Bronchial smooth muscle cell (primary cell): ENCODE results near the gene PCDHGA11. TPM values are rescaled to one million over a fixed set of nuclear protein-coding genes. Genes with fewer than 3 reads are reported as not detected.

Experiments
- total RNA-seq: library from RNA; depleted of rRNA; stranded (reverse); fragments of >200 nt; gene quantifications from 2 replicates; pipeline ENCODE4 v1.2.1, GENCODE V29; 2014

Gene PCDHGA11
- 7.0 and 12.0 TPM in 2 replicates for total RNA-seq

GRCh38 chr5:141420855-141421488 is at the start of gene PCDHGA11:
TSS of gene PCDHGA11 (plus strand) at chr5:141421051. CDS start at chr5:141421228, 177 bp downstream.

GRCh38 chr5:141373673-141374317 is 47.1 kb upstream of the PCDHGA11 start, which contains the start of gene PCDHGA6:
TSS of gene PCDHGA6 (plus strand) at chr5:141373891. CDS start at chr5:141374084, 193 bp downstream.

GRCh38 chr5:141382469-141383294 is 38.2 kb upstream of the PCDHGA11 start, which contains the start of gene PCDHGA7:
TSS of gene PCDHGA7 (plus strand) at chr5:141382742. CDS start at chr5:141382900, 158 bp downstream.

GRCh38 chr5:141387557-141388311 is 33.1 kb upstream of the PCDHGA11 start, which contains the start of gene PCDHGB4:
TSS of gene PCDHGB4 (plus strand) at chr5:141387698. CDS start at chr5:141387885, 187 bp downstream.

GRCh38 chr5:141392429-141393198 is 28.2 kb upstream of the PCDHGA11 start, which contains the start of gene PCDHGA8:
TSS of gene PCDHGA8 (plus strand) at chr5:141392633. CDS start at chr5:141392814, 181 bp downstream.

GRCh38 chr5:141397756-141398551 is 22.9 kb upstream of the PCDHGA11 start, which contains the start of gene PCDHGB5:
TSS of gene PCDHGB5 (plus strand) at chr5:141397947. CDS start at chr5:141398128, 181 bp downstream.

GRCh38 chr5:141402553-141403243 is 18.2 kb upstream of the PCDHGA11 start, which contains the start of gene PCDHGA9:
TSS of gene PCDHGA9 (plus strand) at chr5:141402778. CDS start at chr5:141402953, 175 bp downstream.

GRCh38 chr5:141407790-141408505 is 12.9 kb upstream of the PCDHGA11 start, which contains the start of gene PCDHGB6:
TSS of gene PCDHGB6 (plus strand) at chr5:141408021. CDS start at chr5:141408203, 182 bp downstream.

GRCh38 chr5:141412854-141413539 is 7.9 kb upstream of the PCDHGA11 start, which contains the start of gene PCDHGA10:
TSS of gene PCDHGA10 (plus strand) at chr5:141412987. CDS start at chr5:141413176, 189 bp downstream.

GRCh38 chr5:141417494-141418172 is 3.2 kb upstream of the PCDHGA11 start, which contains the start of gene PCDHGB7:
TSS of gene PCDHGB7 (plus strand) at chr5:141417677. CDS start at chr5:141417860, 183 bp downstream.

GRCh38 chr5:141430332-141431113 is 9.7 kb downstream of the PCDHGA11 start, which contains the start of gene PCDHGA12:
TSS of gene PCDHGA12 (plus strand) at chr5:141430507. CDS start at chr5:141430760, 253 bp downstream.

Other genes with a start within 250 kb of the PCDHGA11 start
- 0.32 and 0.60 TPM in 2 replicates for gene PCDHB7, start 248.4 kb upstream of the PCDHGA11 start, total RNA-seq
- gene PCDHB8, start 243.3 kb upstream of the PCDHGA11 start, total RNA-seq: 0.32 and 0.69 TPM in 2 replicates
- gene PCDHB16, start 238.7 kb upstream of the PCDHGA11 start, total RNA-seq: 0.16 and 2.1 TPM in 2 replicates
- 0.16 and 0.69 TPM in 2 replicates for gene PCDHB9, start 233.9 kb upstream of the PCDHGA11 start, total RNA-seq
- gene PCDHB10, start 228.7 kb upstream of the PCDHGA11 start, total RNA-seq: 0.47 and 1.4 TPM in 2 replicates
- gene PCDHB11, start 221.4 kb upstream of the PCDHGA11 start, total RNA-seq: 0.16 and 0.69 TPM in 2 replicates
- 0.16 and 0.86 TPM in 2 replicates for gene PCDHB12, start 212.3 kb upstream of the PCDHGA11 start, total RNA-seq
- 0.32 and 0.94 TPM in 2 replicates for gene PCDHB13, start 207.1 kb upstream of the PCDHGA11 start, total RNA-seq
- 0.63 and 2.6 TPM in 2 replicates for gene PCDHB14, start 197.7 kb upstream of the PCDHGA11 start, total RNA-seq
- gene PCDHB15, start 175.7 kb upstream of the PCDHGA11 start, total RNA-seq: 0.32 and 0.60 TPM in 2 replicates
- 0.32 TPM in 1 of 2 replicates, not detected in the other for gene SLC25A2, start 117.0 kb upstream of the PCDHGA11 start, total RNA-seq
- gene TAF7, start 100.3 kb upstream of the PCDHGA11 start, total RNA-seq: 67.1 and 89.5 TPM in 2 replicates
- gene PCDHGA1, start 90.5 kb upstream of the PCDHGA11 start, total RNA-seq: 1.3 and 1.9 TPM in 2 replicates
- gene PCDHGA2, start 82.3 kb upstream of the PCDHGA11 start, total RNA-seq: 2.3 and 4.9 TPM in 2 replicates
- gene PCDHGA3, start 77.2 kb upstream of the PCDHGA11 start, total RNA-seq: 1.0 and 1.9 TPM in 2 replicates
- gene PCDHGB1, start 71.0 kb upstream of the PCDHGA11 start, total RNA-seq: 1.5 and 3.8 TPM in 2 replicates
- 1.1 and 4.7 TPM in 2 replicates for gene PCDHGA4, start 66.0 kb upstream of the PCDHGA11 start, total RNA-seq
- gene PCDHGB2, start 61.1 kb upstream of the PCDHGA11 start, total RNA-seq: 3.0 and 4.1 TPM in 2 replicates
- gene PCDHGA5, start 56.9 kb upstream of the PCDHGA11 start, total RNA-seq: 1.6 and 2.0 TPM in 2 replicates
- 5.1 and 5.4 TPM in 2 replicates for gene PCDHGB3, start 50.8 kb upstream of the PCDHGA11 start, total RNA-seq
- 2.4 and 3.9 TPM in 2 replicates for gene PCDHGA6, start 47.2 kb upstream of the PCDHGA11 start, total RNA-seq
- 5.7 and 11.5 TPM in 2 replicates for gene PCDHGA7, start 38.3 kb upstream of the PCDHGA11 start, total RNA-seq
- 26.7 and 34.0 TPM in 2 replicates for gene PCDHGB4, start 33.4 kb upstream of the PCDHGA11 start, total RNA-seq
- 3.5 and 4.4 TPM in 2 replicates for gene PCDHGA8, start 28.4 kb upstream of the PCDHGA11 start, total RNA-seq
- 33.0 and 33.1 TPM in 2 replicates for gene PCDHGB5, start 23.1 kb upstream of the PCDHGA11 start, total RNA-seq
- 2.9 and 3.8 TPM in 2 replicates for gene PCDHGA9, start 18.3 kb upstream of the PCDHGA11 start, total RNA-seq
- 3.0 and 3.7 TPM in 2 replicates for gene PCDHGB6, start 13.0 kb upstream of the PCDHGA11 start, total RNA-seq
- 2.3 and 7.1 TPM in 2 replicates for gene PCDHGA10, start 8.1 kb upstream of the PCDHGA11 start, total RNA-seq
- gene PCDHGB7, start 3.4 kb upstream of the PCDHGA11 start, total RNA-seq: 5.2 and 9.9 TPM in 2 replicates
- 7.4 and 15.8 TPM in 2 replicates for gene PCDHGA12, start 9.5 kb downstream of the PCDHGA11 start, total RNA-seq
- 55.5 and 158 TPM in 2 replicates for gene PCDHGC3, start 54.9 kb downstream of the PCDHGA11 start, total RNA-seq
- gene PCDHGC4, start 64.0 kb downstream of the PCDHGA11 start, total RNA-seq: 3.2 and 3.3 TPM in 2 replicates
- gene PCDHGC5, start 68.0 kb downstream of the PCDHGA11 start, total RNA-seq: 3.5 and 4.4 TPM in 2 replicates
- 17.9 and 23.5 TPM in 2 replicates for gene DIAPH1, start 197.9 kb downstream of the PCDHGA11 start, total RNA-seq
- gene HDAC3, start 215.8 kb downstream of the PCDHGA11 start, total RNA-seq: 57.0 and 57.8 TPM in 2 replicates
- gene RELL2, start 215.9 kb downstream of the PCDHGA11 start, total RNA-seq: 0.77 and 1.4 TPM in 2 replicates
- 25.1 and 25.2 TPM in 2 replicates for gene FCHSD1, start 230.4 kb downstream of the PCDHGA11 start, total RNA-seq